NCI-H69 (cell line): Measurements from ENCODE around the gene CACNB3.
"Not testable (repeated sequence)": the region's sequence is repeated elsewhere in the genome, so short reads cannot be mapped to it uniquely, and the experiment has no call there.

Source experiments
- DNase-seq: peaks from one replicate; lab custom pipeline; 2025; lab: John Stamatoyannopoulos, UW

CACNB3 gene

GRCh38 chr12:48818831-48819590 lies 715 bp downstream of the CACNB3 start:
- peak; percentile 69 for DNase-seq

- peak; percentile 41 for DNase-seq
Measured at GRCh38 chr12:48819986-48820725, 1.9 kb downstream of the CACNB3 start.

- no peak for DNase-seq
Measured at GRCh38 chr12:48822139-48822538, 3.8 kb downstream of the CACNB3 start.

GRCh38 chr12:48822711-48823110 lies 4.4 kb downstream of the CACNB3 start:
- DNase-seq: no peak

DNA sequence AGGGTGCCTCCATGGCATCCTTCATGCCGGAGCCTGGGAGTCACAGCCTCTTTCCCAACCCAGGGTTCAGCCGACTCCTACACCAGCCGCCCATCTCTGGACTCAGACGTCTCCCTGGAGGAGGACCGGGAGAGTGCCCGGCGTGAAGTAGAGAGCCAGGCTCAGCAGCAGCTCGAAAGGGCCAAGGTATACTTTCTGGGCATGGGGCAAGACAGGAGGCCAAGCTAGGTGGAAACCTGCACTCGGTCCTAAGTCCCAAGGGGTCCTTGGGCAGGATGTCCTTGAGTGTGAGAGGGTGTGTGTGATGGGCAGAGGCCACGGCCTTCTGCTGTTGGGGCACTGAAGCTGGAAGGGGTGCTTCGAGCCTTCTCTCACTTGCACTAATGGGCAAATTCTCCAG lies 5.0 kb downstream of the CACNB3 start:
- no peak for DNase-seq

- DNase-seq: no peak
Measured at GRCh38 chr12:48824112-48824511, 5.8 kb downstream of the CACNB3 start.

- no peak for DNase-seq
Measured at GRCh38 chr12:48824905-48825304, 6.6 kb downstream of the CACNB3 start.

DNA sequence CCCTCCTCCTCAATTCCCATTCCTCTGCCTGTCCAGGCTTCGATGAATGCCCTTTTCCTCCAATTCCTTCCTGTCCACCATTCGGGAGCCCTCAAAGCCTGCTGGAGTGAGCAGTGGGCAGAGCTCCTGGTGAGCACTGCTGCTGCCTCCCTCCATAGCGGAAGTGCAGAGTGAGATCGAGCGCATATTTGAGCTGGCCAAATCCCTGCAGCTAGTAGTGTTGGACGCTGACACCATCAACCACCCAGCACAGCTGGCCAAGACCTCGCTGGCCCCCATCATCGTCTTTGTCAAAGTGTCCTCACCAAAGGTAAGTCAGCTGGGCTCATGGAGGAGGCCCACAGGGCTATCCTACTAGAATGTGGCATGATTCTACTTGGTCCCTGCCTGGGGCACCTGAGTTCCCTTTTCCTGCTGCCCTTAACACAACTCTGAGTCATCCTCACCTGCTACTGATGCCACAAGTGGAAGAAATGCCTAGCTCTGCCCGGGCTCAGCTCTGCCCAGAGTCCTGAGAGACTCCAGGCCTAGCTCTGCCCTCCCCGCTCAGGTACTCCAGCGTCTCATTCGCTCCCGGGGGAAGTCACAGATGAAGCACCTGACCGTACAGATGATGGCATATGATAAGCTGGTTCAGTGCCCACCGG lies 8.0 kb downstream of the CACNB3 start:
- DNase-seq: no peak

GRCh38 chr12:48827026-48827425 lies 8.7 kb downstream of the CACNB3 start:
- DNase-seq: no peak

GRCh38 chr12:48827513-48828096 lies 9.3 kb downstream of the CACNB3 start:
- no peak for DNase-seq

GRCh38 chr12:48828293-48828692 lies 10.0 kb downstream of the CACNB3 start:
- peak; percentile 21 for DNase-seq

GRCh38 chr12:48828841-48829575 lies 10.7 kb downstream of the CACNB3 start:
- no peak for DNase-seq

- DNase-seq: no peak
Measured at GRCh38 chr12:48831257-48831656, 13.0 kb downstream of the CACNB3 start.

DNA sequence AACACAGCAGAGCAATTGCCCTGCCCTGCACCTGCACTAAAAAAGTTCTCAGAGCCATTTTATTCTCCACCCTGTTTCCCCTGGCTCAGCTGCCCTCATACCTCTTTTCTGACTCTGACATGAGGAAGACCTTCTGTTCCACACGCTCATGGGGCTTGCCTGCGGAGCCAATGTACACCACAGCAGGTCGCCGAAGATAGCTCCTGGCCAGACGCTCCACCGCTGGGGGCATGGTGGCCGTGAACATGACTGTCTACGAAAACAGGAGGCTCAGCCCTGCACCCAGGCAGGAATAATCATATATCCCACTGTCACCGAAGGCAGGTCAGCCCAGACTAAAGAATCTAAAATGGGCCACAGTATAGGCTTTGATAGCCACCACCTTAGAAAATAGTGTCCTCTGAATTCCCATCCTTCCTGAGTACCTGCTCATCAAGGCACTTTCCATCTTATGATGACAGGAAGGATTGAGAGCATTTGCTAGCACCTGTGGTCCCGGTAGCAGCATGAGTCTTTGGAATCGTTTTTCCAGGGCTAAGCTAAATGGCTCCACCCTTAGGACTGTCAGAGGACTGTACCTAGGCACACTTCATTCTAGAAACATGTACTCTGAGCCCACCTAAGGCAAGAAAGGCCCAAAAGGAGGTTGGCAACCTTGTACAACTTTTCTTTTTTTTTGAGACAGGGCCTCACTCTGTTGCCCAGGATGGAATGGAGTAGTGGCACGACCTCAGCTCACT lies 14.2 kb downstream of the CACNB3 start:
- DNase-seq: no peak

- DNase-seq: no peak
Measured at GRCh38 chr12:48838048-48838447, 19.8 kb downstream of the CACNB3 start.

GRCh38 chr12:48842021-48842420 lies 23.7 kb downstream of the CACNB3 start:
- DNase-seq: not testable (repeated sequence)

DNA sequence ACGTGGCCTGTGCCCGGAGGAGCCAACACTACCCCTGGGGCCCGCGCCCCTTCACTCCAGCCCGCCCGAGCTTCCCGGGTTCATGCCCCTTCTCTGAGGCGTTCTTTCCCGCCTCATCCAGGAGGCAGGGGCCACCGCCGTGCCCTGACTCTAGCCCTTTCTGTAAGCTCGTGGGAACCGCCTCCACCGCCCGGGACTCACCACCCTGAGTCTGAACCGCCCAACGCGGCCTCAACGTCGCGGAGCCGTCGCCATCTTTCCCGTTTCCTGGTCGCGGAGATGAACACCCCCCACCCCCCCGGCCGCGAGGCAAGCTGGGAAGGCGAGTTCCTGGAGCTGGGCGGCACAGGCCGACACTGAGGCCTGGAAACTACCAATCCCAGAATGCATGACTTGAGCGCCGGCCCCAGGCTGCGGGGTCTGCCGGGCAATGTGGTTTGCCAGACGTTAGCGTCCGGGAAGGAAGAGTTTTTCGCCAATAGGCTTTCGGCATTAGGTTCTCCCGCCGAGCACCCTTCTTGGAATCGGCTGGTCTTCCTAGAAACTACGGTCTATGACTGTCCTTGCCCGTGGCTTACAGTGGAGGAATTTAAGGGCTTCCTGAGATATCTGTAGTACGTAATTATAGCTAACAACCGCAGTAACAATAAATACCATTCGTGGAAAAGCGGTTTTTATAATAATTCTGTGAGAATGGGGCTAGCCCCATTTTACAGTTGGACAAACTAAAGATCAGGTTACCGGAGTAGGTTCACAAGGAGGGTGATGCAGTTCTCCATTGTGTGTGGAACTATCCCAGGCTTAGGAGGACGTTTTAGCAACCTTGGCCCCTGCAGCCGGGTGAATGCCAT lies 33.8 kb downstream of the CACNB3 start, which contains the start of gene DDX23:
TSS of gene DDX23 (minus strand) at position 281 of the 851 bp plus-strand sequence. CDS start 6,381 bp downstream, outside the sequence.
- DNase-seq: peak; percentile 99

DNA sequence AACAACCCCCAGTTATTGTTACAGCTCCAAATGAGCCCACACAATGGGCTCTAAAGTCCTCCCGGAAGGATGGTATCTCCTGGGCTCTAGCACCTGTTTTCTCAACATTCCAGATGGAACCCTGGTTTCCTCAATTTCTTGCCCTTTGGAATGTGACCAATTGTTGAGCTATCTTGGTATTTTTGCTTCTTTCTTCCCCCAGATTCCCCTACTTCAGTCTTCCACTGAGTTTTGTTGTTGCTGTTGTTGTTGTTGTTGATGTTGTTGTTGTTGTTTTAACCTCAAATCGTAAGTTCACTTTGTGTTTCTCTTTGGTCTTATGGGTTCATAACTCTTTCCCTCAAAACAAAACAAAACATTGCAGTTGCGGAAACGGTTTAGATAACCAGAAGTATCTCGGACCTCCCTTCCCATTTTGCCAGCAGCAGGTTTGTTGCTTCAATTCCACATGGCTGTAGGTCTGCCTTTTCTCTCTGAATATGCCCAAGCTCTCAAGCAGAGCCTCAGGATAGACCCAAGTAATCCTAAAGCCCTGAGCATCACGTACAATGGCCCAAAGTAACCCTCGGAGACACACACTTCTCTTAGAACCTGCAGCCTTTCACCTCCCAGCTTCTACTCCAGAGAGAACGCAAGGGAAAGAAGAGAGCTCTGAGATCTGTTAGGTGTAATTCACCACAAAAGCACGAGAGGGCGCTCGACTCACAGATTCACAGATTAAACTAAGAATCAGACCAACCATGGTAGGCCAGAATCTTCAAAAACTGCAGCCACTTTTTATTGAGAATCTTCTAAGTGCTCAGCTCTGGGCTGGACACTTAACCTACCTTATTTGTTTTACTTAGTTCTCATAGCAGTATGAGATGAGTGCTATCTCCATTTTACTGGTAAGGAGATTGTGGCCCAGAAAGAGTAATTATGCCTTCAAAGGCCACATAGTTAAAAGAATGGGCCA lies 34.7 kb downstream of the CACNB3 start:
- DNase-seq: peak; percentile 90

DNA sequence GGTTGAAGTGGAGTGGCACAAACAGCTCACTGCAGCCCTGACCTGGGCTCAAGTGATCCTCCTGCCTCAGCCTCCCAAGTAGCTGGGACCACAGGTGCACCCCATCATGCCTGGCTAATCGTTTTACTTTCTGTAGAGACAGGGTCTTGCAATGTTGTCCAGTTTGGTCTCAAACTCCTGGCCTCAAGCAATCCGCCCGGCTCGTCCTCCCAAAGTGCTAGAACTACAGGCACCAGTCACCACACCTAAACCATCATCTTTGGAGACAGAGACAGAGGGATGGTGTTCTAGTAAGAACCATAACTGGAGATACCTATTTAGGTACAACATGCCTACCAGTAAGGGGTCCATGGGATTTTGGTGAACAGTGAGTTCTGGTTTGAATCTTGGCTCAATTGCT lies 36.2 kb downstream of the CACNB3 start:
- DNase-seq: no peak
